NCI-H2227 (cell line): ENCODE results near the gene RBFOX1.

Source experiments
- DNase-seq: peaks from one replicate; lab custom pipeline; 2025; ENCODE audit not compliant: unreplicated experiment; lab: John Stamatoyannopoulos, UW

The RBFOX1 gene

DNA sequence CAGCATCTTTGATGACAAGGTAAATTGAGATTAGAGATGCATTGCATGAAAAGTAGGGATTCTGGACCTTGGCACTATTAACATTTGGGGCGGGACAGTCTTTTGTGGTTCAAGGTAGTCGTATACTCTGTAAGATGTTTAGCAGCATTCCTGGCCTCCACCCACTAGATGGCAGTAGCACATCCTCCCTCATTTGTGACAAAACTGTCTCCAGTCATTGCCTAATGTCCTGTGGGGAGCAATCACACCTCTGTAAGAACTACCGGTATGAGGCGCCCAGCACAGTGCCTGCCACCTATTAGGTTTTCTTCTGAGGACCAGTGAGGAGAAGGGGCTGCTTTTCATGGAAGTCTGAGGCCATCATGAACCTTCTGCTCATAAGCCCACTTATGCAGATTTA, 180.8 kb downstream of the RBFOX1 start:
- no peak for DNase-seq

DNA sequence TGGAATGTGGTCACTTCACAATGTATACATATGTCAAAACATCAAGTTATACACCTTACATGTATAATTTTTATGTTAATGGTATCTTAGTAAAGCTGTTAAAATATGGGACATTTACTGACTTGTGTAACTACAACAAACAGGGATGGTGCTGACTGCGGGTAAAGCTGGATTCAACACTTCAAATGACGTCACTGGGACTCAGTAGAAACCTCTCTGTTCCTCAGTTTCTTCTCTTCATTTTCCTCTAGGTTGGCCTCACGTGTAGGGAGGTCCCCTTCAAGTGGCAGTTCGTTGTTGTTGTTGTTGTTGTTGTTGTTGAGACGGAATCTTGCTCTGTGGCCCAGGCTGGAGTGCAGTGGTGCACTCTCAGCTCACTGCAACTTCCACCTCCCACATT, 182.9 kb downstream of the RBFOX1 start:
- DNase-seq = no peak

DNA sequence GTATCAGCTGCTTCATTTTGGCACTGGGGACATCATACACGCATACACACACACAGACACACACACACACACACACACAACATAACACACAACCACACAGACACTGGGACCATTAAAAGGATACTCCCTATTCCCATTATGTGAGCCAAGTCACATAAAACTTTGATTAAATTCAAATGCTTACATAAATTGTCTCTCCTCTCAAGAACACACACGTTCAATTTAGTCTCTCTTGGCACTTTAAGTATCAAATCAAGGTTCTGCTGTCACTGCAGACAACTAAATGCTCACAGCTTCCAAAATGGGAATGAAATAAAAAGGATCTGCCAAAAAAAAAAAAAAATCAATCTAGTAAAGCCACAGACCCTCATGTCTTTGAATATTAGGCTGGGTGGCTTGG, 184.9 kb downstream of the RBFOX1 start:
- DNase-seq = no peak

DNA sequence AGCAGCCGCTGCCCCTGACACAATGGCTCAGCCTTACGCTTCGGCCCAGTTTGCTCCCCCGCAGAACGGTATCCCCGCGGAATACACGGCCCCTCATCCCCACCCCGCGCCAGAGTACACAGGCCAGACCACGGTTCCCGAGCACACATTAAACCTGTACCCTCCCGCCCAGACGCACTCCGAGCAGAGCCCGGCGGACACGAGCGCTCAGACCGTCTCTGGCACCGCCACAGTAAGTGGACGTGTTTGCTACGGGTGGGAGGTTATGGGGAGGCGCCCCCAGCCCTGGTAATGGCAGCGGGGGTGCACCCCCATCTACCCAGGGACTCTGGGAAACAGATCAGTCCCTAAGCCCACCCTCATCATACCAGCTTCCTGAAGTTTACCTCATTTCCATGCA, 185.5 kb downstream of the RBFOX1 start:
- no peak for DNase-seq

DNA sequence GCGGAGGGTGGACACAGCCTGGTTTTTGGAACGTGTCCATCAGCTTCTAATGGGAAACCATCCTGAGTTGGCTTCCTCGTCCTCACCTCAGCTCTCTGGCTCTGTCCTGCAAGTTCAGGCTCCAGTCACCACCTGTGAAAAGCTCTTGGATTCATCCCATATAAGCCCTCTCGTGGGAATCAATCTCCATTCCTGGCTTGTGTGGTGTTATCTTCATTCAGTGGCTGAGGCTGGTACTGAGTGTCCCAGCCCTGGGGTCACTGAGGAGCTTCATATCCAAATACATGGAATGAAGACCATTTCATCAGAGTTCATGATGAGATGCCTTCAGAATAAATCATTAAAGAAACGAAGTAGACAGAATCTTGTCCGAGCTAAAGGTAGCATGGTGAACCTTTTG, 189.2 kb downstream of the RBFOX1 start:
- no peak for DNase-seq

DNA sequence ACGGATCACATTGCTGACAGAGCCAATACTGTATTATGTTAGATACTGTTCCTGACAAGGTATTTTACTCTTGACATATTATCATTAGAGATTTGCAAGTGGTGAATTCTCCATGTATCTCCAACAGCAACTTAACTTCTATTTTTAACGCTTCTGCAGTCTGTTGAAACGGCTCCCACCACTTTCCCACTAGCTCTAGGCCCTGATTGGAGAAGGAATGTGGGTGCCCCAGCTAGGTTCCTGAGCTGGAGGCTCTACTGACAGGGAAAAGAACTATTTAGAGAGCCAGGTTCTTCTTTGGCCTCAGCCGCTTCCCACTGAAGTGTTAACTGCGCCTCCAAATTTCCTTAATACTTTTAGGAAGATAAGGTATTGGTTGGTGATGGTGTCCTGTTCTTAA, 191.8 kb downstream of the RBFOX1 start:
- no peak for DNase-seq

DNA sequence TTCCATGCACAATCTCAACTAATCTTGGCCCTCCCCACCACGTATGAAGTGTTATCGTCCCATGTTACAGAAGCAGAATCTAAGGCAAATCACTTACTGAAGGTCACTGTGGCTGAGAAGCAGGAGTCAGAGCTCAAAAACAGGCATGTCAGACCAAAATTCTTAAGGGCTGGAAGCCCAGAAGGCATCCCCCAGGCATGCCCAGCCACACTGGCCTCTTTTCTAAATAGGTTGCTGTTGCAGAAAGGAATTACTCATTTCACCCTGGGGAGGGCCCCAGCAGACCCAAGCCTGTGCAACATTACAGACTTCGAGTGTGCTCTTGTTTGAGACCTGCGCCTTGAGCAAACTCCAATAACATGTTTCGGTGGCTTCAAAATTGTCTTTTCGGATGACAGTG, 194.1 kb downstream of the RBFOX1 start:
- DNase-seq = no peak

DNA sequence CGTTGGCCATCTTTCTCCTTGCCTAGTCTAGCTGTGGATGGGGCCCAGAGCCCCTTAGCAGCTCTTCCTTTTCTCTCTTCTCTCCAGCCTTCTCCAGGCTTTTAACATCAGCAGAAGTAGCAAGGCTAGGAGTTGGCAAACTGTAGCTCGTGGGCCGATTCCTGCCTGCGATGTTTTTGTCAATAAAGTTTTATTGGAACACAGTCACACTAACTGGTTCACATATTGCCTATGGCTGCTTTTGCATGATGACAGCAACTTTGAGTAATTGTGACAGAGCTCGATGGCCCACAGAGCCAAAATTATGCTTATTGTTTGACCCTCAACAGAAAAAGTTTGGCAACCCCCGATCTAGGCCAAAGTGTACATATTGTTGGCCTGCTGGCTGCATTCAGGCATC, 199.9 kb downstream of the RBFOX1 start:
- no peak for DNase-seq

DNA sequence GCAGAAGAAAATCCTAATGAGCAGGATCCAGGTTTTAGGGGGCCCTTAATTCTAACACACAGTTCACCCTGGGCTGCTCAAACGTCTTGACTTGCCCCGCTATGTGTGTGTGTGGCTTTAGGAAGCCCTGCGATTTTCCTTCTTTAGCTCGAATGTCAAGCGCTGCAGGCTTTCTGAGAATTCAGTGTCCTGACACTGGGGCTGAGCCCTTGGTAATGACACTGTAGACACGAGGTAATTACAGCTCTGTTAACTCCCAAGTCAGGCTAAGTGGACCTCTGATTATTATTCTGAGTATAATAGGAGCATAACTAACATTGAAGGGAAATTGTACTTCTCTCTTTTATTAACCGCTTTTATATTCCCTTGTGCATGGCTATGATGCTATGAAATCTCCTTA, 202.1 kb downstream of the RBFOX1 start:
- peak; percentile 76 for DNase-seq

DNA sequence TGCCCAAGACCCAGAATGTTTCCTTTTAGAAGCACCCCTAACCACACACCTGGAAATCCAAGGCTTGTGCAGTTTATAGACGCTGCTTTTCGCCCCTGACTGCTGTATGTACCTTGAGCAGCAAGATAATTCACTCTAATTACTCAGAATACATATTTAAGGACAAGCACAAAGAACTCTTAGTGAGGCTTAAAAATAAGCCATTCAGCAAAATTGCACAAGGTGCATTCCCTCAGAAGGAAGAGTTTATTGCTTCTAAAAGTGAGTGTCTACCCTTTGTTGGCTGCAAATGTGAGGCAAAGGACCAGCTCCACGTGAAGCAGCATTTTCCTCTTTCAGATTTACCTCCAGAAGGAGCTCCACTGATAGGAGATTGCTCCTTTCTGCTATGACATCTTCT, 208.4 kb downstream of the RBFOX1 start:
- DNase-seq = no peak

DNA sequence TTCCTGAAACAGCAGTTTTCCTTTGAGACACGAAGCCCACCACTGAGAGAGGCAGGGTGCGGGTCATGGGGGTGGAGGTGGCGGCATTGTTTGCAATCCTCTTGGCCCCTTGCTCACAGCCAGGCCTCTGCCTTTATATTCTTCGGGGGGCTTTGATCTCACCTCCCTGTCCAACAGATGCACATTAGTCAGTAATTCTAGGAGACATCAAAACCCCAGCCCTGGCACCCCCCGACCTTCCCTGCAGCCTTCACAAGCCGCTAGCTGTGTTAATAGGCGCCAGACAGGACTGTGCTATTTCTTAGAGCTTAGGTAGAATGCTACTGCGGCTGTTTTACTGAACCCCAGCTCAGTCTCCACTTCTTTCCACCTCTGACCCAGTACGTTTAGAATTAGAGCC, 212.6 kb downstream of the RBFOX1 start:
- no peak for DNase-seq

DNA sequence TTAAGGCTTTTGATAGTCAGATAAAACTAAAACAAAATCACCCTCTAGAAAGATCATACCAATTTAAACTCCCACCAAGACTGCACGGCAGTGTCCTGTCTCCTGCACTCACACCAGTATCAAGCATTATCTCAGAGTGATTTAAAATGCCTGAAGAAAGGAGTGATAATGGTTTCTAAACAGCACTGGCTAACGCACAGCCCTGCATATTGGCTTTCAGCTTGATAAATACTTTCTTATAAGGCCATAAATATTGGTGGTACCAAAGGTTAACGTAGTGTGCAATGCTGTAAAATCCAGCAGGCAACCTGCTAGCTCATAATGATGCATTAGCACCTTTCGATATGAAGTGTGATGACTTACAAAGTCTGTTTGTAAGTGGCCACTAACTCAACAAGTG, 214.3 kb downstream of the RBFOX1 start:
- DNase-seq = no peak

DNA sequence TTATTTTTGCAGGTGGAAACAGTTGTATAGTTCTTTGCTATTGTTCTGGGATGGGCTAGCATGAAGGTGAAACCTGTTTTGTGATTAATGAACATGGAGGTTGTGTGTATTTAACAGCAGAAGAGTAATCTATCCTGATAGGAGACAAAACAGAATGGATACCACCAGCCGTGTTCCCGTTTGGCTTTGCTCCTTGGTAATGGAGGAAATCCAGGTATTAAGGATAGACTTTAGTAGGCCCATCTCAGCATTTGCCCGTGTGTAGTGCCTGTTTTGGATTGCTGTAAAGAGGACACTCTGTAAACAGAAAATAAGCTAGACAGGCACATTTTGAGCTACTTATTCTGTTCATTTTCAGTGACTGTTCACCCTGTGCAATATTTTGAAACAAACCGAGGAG, 215.1 kb downstream of the RBFOX1 start:
- no peak for DNase-seq

DNA sequence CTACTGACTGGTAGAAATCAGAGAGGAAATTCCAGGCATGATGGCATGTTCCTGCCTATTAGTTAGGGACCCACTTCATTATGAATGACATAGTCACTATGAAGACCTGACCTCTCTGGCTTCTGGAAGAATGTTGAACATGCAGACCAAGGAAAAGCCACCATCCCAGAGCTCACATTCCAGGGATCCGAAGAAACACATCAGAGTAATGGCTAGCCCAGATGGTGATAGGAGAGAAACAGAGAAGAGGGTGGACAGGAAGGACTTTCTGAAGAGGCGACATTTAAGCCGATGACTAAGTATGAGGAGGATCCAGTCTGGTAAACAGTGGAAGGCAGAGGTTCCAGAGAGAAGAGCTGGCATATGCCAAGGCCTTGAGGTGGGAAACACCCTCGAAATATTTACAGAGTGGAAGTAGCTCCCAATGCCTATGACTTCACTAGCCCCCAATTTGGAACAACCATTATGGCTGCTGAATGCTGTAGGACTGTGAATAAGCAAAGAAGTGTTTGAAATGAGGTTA, 216.2 kb downstream of the RBFOX1 start:
- no peak for DNase-seq

DNA sequence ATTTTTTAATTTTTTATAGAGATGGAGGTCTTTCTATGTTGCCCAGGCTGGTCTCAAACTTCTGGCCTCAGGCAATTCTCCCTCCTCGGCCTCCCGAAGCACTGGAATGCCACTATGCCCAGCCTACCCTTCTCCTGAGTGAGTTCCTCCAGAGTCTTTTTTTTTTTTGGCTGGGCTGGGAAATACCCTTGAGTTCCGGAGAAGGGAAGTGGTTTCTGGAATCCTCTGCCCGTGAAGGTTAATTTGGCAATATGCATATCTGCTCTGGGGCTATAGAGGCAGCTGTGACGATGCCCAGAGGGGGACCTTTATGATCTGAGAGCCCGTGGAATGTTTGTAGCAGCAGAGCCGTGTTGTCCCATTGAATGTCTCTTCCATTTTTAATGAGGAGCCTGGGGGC, 217.5 kb downstream of the RBFOX1 start:
- no peak for DNase-seq

DNA sequence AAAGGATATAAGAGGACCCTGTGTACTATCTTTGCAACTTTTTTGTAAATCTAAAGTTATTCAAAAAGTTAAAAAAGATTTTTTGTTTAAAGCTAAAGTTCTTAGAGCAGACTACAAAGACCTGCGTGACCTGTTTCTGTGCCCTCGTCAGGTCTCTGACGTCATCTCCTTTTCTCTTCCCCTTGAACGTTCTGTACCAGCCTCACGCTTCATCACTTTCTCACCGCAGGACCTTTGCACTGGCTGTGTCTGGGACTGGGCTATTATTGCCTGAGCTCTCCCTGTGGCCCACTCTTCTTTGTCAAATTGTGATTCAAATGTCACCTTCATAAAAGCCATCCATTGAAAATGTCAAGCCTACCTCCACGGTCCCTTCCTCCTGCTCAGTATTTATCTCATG, 222.8 kb downstream of the RBFOX1 start:
- DNase-seq = no peak

DNA sequence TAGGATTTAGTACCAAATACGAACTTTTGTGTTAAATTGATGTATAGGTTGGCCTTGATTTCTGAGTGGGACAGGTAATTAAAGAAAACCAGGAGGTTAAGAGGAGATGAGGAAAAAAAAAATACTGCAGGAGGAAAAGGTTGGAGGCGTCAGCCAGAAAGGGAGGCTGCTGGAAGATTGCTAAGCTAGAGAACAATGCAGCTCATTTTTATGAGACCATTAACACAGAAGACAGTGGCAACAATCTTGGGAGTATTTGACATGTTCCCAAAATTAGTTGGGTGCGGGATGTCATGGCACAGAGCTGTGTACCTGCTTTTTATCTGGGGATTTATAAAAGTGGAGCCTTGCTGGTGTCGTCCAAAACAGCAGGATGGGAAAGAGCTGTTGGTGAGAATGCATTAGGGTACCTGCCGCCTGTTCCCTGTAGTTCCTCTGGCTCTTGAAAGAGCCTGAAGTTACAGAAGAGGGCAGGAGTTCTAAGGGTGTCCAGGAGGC, 229.3 kb downstream of the RBFOX1 start:
- no peak for DNase-seq

DNA sequence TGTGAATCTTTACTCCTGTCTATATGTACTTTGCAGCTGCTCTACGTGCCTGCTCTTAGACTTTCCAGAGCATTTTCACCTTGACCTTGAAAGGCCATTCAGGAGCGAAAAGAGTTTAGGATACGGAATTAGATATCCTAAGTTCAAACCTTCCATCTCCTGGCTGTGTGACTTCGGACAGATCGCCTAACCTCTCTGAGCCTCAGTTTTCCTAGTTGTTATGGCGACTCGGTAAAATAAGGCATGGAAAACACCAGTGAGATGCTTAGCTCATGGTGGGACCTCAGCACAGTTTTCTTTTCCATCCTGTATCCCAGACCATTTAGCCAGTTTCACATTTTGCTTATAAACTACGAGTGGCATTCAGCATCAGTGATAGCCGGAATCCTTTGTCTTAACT, 233.7 kb downstream of the RBFOX1 start:
- no peak for DNase-seq

DNA sequence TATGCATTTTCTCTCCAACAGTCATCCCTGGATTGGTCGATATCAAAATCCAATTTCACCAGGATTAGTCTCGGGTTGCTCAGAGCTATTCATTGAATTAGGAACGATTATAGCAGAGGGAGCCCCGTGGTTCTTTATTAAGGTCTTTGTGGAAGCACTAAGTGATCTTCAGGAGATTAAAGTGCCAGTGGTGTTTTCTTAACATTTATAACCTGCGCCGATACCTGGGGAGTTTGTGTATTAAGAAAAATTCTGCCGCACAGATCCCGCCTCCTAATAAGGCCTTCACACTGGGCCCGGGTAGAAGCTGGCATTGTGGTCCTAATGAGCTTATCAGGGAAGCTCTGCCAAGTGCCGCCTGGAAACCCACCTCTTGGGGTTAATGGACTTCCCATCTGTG, 238.7 kb downstream of the RBFOX1 start:
- peak; percentile 6 for DNase-seq

DNA sequence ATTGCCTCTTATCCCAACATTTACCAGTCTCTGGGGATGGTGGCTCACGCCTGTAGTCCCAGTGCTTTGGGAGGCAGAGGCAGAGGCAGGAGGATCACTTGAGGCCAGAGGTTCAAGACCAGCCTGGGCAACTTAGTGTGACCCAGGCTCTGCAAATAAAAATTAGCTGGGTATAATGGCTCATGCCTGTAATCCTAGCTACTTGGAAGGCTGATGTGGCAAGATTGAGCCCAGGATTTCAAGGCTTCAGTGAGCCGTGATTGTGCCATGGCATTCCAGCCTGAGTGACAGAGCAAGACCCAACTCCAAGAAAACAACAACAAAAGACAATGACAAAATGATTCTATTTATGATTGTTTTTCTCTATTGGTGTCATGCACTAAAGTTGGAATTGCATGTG, 244.9 kb downstream of the RBFOX1 start:
- DNase-seq = no peak

DNA sequence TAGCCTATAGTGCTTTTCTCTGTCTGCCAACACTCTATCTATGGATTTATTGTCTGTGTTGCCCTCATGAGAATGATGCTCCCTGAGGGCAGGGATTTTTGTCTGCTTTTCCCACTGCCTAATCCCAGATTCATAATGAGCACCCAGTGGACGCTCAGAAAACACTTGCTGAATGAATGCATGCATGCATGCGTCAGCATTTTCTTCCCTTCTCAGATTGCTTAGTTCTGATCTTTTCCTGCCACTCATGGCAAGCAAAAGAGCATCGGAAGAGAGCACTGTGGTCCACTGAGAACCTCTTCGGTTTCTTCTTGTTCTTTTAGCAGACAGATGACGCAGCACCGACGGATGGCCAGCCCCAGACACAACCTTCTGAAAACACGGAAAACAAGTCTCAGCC, 246.8 kb downstream of the RBFOX1 start:
- DNase-seq = no peak

DNA sequence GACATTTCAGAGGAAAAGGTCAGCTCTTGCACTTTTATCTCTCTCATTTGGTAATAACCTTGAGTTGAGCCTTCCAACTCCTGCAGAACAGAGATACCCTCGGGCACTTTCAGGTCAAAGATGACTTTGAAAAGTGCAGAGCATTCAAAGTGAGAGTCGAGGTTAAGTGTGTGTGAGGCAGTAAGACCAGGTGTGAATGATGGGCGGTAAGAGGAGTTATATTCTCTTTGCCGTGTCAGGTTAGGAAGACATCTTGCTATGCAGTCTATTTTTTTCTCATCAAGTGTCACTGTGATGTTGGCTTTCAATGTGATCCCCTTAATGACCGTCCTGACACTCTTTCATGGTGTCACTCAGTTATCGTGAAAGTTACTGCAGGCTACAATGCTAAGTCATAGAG, 248.5 kb downstream of the RBFOX1 start:
- DNase-seq = no peak

DNA sequence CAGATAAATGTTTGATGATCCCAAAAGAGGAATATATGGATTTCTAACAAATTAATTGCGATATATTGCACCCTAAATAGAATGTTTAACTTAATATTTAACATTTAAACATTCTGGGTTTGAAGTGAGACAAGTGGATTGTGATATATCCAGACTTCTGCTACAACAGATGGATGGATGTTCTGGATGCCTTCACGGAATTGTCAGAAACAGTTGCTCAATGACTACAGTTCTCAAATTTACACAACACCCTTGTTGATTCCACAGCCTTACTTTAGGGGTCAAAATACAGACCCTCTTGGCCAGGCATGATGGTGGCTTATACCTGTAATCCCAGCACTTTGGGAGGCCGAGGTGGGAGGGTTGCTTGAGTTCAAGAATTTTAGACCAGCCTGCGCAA, 250.8 kb downstream of the RBFOX1 start:
- no peak for DNase-seq

DNA sequence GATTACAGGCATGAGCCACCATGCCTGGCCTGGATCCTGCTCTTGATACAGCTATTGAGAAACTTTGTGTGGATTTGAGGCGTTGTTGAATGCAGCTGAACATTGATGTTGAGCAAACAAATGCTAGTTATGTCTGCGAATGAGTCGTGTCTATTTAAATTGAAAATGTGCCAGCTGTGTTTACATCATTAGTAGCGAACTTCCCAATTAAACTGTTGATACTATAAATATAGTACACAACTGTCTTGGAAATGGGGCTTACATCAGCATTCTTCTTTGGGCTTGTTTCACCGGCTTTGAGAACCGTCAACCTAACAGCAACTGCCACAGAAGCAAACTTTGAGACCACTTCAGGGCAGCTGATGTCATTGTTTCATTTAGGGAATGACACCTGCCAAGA, 251.9 kb downstream of the RBFOX1 start:
- DNase-seq = no peak
